ENCODE data around the gene SMLR1. TPM values are rescaled to one million over a fixed set of nuclear protein-coding genes. Genes with fewer than 3 reads are reported as not detected.

The SMLR1 gene
- under 1 TPM; 0.40 to 0.42 TPM for total RNA-seq
- 0.11 TPM for polyA plus RNA-seq (2013, experiment 1 of 2)
- not detected for polyA plus RNA-seq (2013, experiment 2 of 2)
- long read RNA-seq, experiment 1, result 0 reads
- long read RNA-seq, experiment 2, partial matches to known transcripts, result 0 of 1 reads
- long read RNA-seq, experiment 2, other reads (novel, unspliced or antisense), result 0 of 1 reads
- long read RNA-seq, experiment 3, partial matches to known transcripts, result 0 of 1 reads
- long read RNA-seq, experiment 3, other reads (novel, unspliced or antisense), result 0 of 1 reads
- long read RNA-seq, experiment 4, result 0 reads

DNA sequence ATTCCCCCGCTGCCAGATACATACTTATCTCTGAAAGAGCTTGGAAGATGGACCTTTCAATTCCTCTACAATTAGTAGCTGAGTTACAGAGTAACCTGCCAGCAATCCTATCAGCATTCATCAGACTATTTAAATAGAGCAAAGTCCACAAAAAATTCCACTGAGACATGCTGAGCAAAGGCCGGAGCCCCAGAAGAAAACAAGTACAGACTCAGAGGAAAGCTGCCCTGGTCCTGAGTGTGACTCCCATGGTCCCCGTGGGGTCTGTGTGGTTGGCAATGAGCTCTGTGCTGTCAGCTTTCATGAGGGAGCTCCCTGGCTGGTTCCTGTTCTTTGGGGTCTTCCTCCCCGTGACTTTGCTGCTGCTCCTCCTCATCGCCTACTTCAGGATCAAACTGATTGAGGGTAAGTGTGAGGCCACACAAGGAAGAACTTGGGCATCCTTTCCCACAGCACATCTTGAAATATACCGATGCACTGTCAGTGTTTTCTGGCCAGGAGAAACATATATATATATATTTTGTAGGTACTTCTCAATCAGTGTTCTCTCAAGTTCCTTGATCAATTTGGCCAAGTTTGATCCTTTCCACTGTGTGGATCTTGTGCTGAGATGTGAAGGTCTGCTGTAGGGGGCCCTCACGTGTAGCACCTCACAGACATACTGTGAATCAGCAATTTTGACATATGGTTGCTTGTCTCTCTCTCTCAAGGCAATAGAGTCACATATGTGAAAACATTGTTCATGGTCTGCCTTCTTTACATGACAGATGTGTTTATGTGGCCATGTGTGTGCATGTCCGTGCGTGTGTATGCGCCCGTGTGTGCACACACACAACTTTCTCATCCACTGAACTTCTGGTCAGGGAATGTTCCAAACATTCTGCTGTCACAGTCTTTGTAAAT is at the start of gene SMLR1:
Gene SMLR1 (plus strand): TSS at position 160 of the 903 bp plus-strand sequence. CDS start 8 bp downstream, at position 168.
- no peak for DNase-seq
- Histone ChIP-seq H3K27me3 (ENCODE audit: control insufficient read depth, insufficient read depth, low read length, poor library complexity, severe bottlenecking) (no peaks in the 10 kb centered on the region), H3K4me3 (ENCODE audit: low read length) (peak within 1 kb of the TSS; percentile 39), H3K36me3 (ENCODE audit: control insufficient read depth, insufficient read depth, low read length) (no peaks in the 10 kb centered on the region), H3K4me1 (ENCODE audit: control insufficient read depth, insufficient read depth, low read length) (peaks cover 3% of the 10 kb centered on the region), H3K9me3 (ENCODE audit: control insufficient read depth, low read length) (no peaks in the 10 kb centered on the region), H3K9ac (ENCODE audit: extremely low read depth, low read length, poor library complexity, severe bottlenecking) (no peak within 1 kb of the TSS), H3K27ac (ENCODE audit: low read depth, low read length) (no peak within 1 kb of the TSS)
- peaks cover 19% of the 10 kb centered on the region for H3K4me1 Mint-ChIP-seq
- TF ChIP-seq, protein P1, sequence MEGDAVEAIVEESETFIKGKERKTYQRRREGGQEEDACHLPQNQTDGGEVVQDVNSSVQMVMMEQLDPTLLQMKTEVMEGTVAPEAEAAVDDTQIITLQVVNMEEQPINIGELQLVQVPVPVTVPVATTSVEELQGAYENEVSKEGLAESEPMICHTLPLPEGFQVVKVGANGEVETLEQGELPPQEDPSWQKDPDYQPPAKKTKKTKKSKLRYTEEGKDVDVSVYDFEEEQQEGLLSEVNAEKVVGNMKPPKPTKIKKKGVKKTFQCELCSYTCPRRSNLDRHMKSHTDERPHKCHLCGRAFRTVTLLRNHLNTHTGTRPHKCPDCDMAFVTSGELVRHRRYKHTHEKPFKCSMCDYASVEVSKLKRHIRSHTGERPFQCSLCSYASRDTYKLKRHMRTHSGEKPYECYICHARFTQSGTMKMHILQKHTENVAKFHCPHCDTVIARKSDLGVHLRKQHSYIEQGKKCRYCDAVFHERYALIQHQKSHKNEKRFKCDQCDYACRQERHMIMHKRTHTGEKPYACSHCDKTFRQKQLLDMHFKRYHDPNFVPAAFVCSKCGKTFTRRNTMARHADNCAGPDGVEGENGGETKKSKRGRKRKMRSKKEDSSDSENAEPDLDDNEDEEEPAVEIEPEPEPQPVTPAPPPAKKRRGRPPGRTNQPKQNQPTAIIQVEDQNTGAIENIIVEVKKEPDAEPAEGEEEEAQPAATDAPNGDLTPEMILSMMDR (conservative IDR thresholded peaks at IDR 0.05), result no peak
- no peaks in the 10 kb centered on the region for H3K27me3 Mint-ChIP-seq (ENCODE audit: insufficient read depth)
- H3K27ac Mint-ChIP-seq, result no peak within 1 kb of the TSS
- no peaks in the 10 kb centered on the region for H3K36me3 Mint-ChIP-seq (ENCODE audit: low read depth)
- H3K4me3 Mint-ChIP-seq, result peak within 1 kb of the TSS; percentile 14
- WGBS, 2 experiments (ENCODE audit: insufficient coverage in 1 of 2, insufficient read length in 1 of 2), result 82 to 84% methylated on average over 6 to 11 of the region's 11 CpGs
- no peaks in the 10 kb centered on the region for H3K9me3 Mint-ChIP-seq

DNA sequence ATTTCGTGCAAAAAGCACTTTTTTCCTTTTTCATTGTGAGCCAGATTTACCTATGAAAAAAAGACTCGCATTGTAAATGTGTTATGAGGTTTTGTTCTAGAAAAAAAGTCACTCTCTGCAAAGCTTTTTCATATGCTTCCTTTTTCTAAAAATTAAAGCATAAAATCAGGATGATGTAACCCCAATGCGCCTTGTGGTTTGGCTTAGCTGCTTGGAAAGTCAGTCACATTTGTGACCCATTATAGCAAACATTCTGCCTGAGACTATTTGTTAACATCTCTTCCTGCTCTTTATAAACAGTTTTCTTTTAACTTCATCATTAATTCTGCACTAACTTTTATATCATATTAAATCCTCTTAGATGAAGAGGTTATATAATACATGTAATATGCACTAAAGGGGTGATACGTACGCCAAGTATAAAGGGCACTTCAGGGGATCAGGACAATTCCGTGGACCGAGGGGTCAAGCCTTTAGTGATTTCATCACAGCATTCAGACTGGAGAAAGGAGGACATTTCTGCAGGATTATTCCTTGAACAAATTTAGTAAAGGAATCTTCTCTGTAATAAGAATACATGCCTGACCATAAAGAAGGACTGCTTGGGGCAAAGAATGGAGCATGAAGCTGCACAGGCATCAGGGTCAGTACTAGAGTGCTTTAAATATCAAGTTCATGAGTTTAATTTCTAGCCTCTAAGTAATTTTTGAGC is 48.1 kb upstream of the SMLR1 start:
- DNase-seq, result no peak
- no peak overlapping the region for H3K9ac ChIP-seq (ENCODE audit: extremely low read depth, low read length, poor library complexity, severe bottlenecking)

DNA sequence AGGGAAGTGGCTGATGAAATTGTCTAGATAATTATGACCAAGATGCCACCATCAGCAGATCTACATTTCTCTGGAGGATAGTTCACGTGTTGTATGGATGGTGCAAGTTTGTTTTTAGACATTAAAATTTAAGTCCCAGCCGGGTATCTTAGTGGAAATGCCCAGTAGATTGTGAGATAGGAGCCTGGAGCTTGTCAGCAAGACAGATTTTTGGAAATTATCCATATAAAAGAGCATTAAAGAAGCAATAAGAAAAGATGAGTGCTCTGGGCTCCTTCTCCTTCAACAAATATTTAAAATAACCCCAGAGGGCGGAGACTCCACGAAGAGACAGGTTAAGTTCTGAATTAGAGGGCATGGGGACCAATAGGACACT is 47.6 kb upstream of the SMLR1 start:
- Histone ChIP-seq H3K4me1 (ENCODE audit: control insufficient read depth, insufficient read depth, low read length) (no peaks in the 10 kb centered on the region), H3K36me3 (ENCODE audit: control insufficient read depth, insufficient read depth, low read length) (no peaks in the 10 kb centered on the region), H3K4me3 (ENCODE audit: low read length) (no peak overlapping the region), H3K9me3 (ENCODE audit: control insufficient read depth, low read length) (no peaks in the 10 kb centered on the region), H3K27me3 (ENCODE audit: control insufficient read depth, insufficient read depth, low read length, poor library complexity, severe bottlenecking) (no peaks in the 10 kb centered on the region), H3K27ac (ENCODE audit: low read depth, low read length) (no peak overlapping the region), H3K9ac (ENCODE audit: extremely low read depth, low read length, poor library complexity, severe bottlenecking) (no peak overlapping the region)
- TF ChIP-seq, protein P1 (conservative IDR thresholded peaks at IDR 0.05), result no peak
- Mint-ChIP-seq H3K27ac (no peak overlapping the region), H3K36me3 (ENCODE audit: low read depth) (no peaks in the 10 kb centered on the region), H3K4me1 (peaks cover 2% of the 10 kb centered on the region), H3K9me3 (no peaks in the 10 kb centered on the region), H3K4me3 (no peak overlapping the region), H3K27me3 (ENCODE audit: insufficient read depth) (no peaks in the 10 kb centered on the region)
- WGBS, 2 experiments (ENCODE audit: insufficient coverage in 1 of 2, insufficient read length in 1 of 2), result 77 to 79% methylated on average over 3 to 4 of the region's 4 CpGs
- no peak for DNase-seq

More for the DNA sequence above, 48.1 kb upstream of the SMLR1 start:
- Mint-ChIP-seq H3K27ac (no peak overlapping the region), H3K4me3 (no peak overlapping the region), H3K4me1 (peaks cover 2% of the 10 kb centered on the region), H3K9me3 (no peaks in the 10 kb centered on the region), H3K27me3 (ENCODE audit: insufficient read depth) (no peaks in the 10 kb centered on the region), H3K36me3 (ENCODE audit: low read depth) (no peaks in the 10 kb centered on the region)
- H3K4me1 ChIP-seq (ENCODE audit: control insufficient read depth, insufficient read depth, low read length), result no peaks in the 10 kb centered on the region
- TF ChIP-seq, protein P1 (conservative IDR thresholded peaks at IDR 0.05), result no peak
- H3K4me3 ChIP-seq (ENCODE audit: low read length), result no peak overlapping the region
- H3K36me3 ChIP-seq (ENCODE audit: control insufficient read depth, insufficient read depth, low read length), result no peaks in the 10 kb centered on the region
- H3K9me3 ChIP-seq (ENCODE audit: control insufficient read depth, low read length), result no peaks in the 10 kb centered on the region
- no peaks in the 10 kb centered on the region for H3K27me3 ChIP-seq (ENCODE audit: control insufficient read depth, insufficient read depth, low read length, poor library complexity, severe bottlenecking)
- H3K27ac ChIP-seq (ENCODE audit: low read depth, low read length), result no peak overlapping the region
- 89 to 97% methylated on average over 5 to 7 of the region's 7 CpGs for WGBS, 2 experiments (ENCODE audit: insufficient coverage in 1 of 2, insufficient read length in 1 of 2)
